ENCODE data around the gene UBAC2.

- TF ChIP-seq CTCF (IDR thresholded peaks at IDR 0.05; ENCODE audit: borderline replicate concordance, extremely low read depth, low read length, poor library complexity, severe bottlenecking) (no peak), EZH2 (IDR thresholded peaks at IDR 0.05; ENCODE audit: borderline replicate concordance, low read depth, low read length, severe bottlenecking) (no peak)
Measured at GRCh38 chr13:99185606-99186005, 15.0 kb upstream of the UBAC2 start.

Data from DND-41 (cell line).